Stimulated activated CD8-positive, alpha-beta memory T cell treated with anti-CD3 and anti-CD28 coated beads, Interleukin-15, amount 100 ng/mL, for 48 hours (primary cell): ENCODE measurements around the gene EDARADD.
"Not testable (repeated sequence)": the region's sequence is repeated elsewhere in the genome, so short reads cannot be mapped to it uniquely, and the experiment has no call there.

Source experiments
- DNase-seq, 2 donors: peaks; one replicate each; pipeline ENCODE4 v3.0.0-alpha.2; 2020; ENCODE audit warnings: low read depth in 2 of 2

EDARADD gene

DNA sequence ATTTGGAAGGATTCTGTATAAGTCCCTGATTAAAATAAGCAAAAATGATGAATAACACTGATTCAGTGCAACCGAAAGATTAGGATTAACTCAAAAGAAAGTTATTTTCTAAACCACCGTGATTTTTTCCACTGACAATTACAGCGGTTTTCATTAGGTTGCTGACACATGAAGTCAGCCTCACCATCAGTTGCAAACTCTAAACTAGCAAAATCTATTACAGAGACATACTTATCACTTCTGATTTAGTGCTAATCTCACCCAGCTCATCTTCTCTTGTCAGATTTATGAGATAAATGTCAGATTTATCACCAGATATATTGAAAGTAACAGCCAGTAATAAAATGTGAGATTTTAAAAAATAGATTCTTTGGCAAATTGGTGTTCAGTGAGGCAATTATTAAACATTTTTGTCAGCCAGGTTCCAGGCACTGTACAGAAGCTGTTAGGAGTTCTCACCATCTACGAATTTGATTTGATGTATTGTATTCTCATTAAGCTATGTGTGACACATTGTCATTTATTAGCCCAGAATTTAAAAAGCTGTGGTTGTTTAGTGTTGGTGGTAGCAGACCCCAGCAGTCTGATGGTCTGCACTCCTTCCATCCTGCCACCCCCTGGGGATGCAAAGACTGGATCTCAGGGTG lies 92.4 kb downstream of the EDARADD start:
- DNase-seq = no peak

- not testable (repeated sequence) for DNase-seq
Observed at GRCh38 chr1:236489161-236489560, 95.1 kb downstream of the EDARADD start.

DNA sequence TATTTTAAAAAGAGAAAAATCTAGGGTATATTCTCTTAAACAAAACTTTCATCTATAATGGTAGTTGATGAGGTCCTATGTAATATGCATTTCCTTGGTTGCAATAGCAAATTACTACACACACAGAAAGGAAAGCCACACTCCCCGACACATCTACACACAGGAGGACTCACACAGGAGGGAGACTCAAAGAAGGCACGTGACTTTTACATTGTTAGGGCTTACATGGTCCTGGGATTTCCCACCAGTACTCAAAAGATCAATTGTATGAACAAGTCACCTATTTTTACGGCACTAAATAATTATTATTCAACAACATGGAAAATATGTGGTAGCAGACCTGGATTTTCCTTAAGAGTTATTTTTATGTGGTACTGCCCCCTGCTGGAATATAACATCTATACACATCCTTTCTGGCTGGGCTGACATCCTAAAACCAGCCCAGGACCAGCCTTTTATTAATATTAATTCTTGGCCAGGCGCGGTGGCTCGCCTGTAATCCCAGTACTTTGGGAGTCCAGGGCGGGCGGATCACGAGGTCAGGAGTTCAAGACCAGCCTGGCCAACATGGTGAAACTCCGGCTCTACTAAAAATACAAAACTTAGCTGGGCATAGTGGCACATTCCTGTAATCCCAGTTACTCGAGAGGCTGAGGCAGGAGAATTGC lies 95.8 kb downstream of the EDARADD start:
- DNase-seq = no peak

- no peak for DNase-seq
Observed at GRCh38 chr1:236491469-236492136, 97.5 kb downstream of the EDARADD start.

GRCh38 chr1:236492378-236492777 lies 98.3 kb downstream of the EDARADD start:
- no peak for DNase-seq

- DNase-seq = no peak
Observed at GRCh38 chr1:236494082-236494481, 100.0 kb downstream of the EDARADD start.

GRCh38 chr1:236494586-236495466 lies 100.7 kb downstream of the EDARADD start:
- no peak for DNase-seq

DNA sequence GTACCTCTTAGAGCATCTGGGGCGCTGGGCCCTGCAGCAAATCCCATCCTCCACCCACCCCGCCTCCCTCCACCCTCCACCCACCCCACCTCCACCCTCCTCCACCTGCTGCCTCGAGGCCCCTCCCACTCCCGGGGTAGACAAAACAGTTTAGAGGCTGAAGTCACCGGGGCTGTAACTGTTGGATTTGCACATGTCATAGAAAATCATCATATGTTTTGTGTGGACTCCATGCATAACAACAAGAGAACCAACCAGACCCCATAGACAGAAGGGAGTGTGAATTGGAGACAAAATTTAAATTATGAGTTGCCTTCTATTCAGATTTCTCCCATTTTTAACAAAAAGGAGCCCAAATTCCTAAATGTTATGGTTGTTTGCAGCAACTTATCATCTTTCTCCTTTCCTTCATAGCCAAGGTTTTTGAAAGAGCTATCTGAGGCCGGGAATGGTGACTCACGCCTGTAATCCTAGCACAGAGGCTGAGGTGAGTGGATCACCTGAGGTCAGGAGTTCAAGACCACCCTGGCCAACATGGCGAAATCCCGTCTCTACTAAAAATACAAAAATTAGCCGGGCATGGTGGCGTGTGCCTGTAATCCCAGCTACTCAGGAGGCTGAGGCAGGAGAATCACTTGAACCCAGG lies 101.5 kb downstream of the EDARADD start:
- DNase-seq = no peak

GRCh38 chr1:236497908-236498307 lies 103.8 kb downstream of the EDARADD start:
- no peak for DNase-seq

DNA sequence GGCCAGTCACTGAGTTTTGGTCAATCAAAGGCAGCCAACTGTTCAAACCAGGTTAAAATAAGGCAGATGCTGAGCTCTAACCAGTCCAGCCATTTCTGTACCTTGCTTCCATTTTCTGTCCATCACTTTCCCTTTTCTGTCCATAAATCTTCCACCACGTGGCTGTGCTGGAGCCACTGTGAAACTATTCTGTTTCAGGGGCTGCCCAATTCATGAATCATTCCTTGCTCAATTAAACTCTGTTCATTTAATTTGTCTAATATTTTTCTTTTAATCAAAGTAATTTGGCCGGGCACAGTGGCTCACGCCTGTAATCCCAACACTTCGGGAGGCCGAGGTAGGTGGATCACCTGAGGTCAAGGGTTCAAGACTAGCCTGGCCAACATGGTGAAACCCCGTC lies 107.0 kb downstream of the EDARADD start:
- DNase-seq = no peak

DNA sequence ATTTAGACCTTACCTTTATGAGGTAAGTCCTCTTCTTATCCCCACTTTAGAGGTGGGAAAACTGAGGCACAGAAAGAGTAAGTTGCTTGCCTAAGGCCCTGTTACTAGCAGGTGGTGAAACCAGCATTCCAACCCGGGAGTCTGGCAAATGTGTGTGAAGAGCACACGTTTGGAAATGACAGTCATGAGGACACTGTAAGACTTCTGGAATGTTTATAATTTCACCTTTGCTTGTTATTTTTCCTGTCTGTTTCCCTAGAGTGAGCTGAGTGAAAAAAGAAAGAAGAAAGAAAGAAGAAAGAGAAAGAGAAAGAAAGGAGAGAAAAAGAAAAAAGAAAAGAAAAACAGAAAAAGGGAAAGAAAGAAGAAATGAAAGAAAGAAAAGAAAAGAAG lies 108.5 kb downstream of the EDARADD start:
- no peak for DNase-seq

DNA sequence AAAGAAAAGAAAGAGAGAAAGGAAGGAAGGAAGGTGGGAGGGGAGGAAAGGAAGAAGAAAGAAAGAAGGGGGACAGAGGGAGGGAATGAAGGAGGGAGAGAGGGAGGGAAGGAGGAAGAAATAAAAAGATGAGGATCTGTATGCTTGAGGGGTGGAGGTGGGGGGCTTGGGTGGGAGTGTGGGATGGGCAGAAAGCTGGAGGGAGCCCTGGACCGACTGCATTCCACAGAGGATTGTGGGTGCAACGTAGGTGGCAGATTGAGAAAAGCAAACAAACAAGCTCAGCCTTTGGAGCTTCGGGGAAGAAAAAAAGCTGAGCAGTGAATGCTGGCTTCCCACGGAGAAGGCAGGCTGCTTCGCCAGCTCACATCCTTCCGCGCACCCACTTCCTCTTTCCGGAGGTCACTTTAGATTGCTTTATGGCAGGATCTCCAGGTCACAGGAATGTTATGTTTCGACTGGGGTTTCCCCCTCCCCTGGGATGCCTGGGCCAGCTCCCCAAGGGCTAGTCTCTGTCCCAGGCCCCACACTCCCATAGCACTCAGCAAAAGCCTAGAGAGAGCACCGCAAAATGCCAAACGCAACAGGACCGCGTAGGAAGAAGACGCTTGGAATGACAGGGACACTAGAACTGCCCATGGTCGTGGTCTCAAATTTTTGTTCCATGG lies 109.0 kb downstream of the EDARADD start:
- DNase-seq = no peak

GRCh38 chr1:236504338-236504737 lies 110.3 kb downstream of the EDARADD start:
- not testable (repeated sequence) for DNase-seq

DNA sequence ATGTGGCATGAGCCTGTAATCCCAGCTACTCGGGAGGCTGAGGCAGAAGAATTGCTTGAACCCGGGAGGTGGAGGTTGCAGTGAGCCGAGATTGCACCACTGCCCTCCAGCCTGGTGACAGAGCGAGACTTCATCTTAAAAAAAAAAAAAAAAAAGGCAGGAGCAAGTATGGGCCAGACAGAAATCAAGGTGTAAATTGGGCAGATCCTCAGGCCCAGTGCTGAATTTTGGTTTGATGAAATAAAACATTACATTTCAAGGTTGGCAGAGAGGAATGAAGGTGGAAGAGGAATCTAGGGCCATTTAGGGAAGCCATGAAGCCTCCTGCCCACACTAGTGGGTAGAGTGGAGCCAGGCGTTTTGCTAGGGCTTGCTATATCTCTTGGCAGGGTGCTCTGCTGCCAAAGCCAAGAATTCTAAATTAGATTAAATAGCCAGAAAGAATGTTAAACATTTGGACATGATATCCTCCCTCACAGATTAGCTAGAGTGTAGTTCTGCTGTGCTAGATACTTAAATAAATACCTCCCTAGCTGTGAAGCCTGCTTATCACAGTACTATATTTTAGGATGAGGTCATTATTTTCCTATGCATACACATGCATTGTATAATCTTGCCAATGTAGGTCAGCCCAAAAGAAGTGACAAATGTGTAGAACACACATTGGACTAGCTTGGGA lies 113.1 kb downstream of the EDARADD start:
- DNase-seq = no peak

- DNase-seq = no peak
Observed at GRCh38 chr1:236508593-236509027, 114.5 kb downstream of the EDARADD start.

GRCh38 chr1:236509203-236509602 lies 115.1 kb downstream of the EDARADD start:
- DNase-seq = no peak

GRCh38 chr1:236509647-236510401 lies 115.7 kb downstream of the EDARADD start:
- no peak for DNase-seq

DNA sequence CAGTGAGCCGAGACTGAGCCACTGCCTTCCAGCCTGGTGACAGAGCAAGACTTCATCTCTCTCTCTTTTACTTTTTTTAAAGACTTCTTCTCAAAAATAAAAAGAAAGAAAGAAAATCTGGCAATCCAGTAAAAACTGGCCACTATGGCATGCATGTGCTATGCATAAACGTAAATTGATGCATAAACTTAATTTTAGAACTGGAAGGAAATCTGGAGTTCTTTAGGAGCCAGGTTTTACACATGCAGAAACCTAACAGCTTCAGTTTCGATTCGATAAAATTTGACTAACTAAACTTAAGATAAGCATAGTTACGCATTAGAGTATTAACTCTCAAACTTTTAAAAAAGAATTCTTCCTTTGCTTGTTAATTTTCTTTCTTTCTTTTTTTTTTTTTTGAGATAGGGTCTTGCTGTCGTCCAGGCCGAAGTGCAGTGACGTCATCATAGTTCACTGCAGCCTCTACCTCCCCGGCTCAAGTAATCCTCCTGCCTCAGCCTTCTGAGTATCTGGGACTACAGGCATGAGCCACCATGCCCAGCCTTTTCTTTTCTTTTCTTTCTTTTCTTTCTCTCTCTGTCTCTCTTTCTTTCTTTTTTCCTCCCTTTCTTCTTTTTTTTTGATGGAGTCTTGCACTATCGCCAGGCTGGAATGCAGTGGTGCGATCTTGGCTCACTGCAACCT lies 117.8 kb downstream of the EDARADD start:
- DNase-seq = no peak
